A673 (cell line): ENCODE results near the gene RACGAP1. TPM values are rescaled to one million over a fixed set of nuclear protein-coding genes. Genes with fewer than 3 reads are reported as not detected.

Experiments used
- BruUV-seq: library from RNA; stranded (reverse); fragments of 400-500 nt; replicated peaks from 2 replicates; lab custom pipeline; 2021; lab: Mats Ljungman, UMichigan
- CTCF ChIA-PET: fragments of 300-600 bp; sonication (Branson Sonifier 250); formaldehyde crosslinking; loops from one replicate; lab custom pipeline; 2022; ENCODE audit warnings: antibody characterized with exemption; lab: Charles Lee
- POLR2A ChIA-PET: fragments of 300-600 bp; sonication (Branson Sonifier 250); formaldehyde crosslinking; loops from one replicate; lab custom pipeline; 2022; ENCODE audit warnings: antibody characterized with exemption; ENCODE audit not compliant: low non-redundant PET; lab: Charles Lee
- DNase-seq: peaks from one replicate; pipeline ENCODE4 v3.0.0-alpha.2; 2015; ENCODE audit warnings: low spot score
- H3K27ac ChIP-seq: fragments of 200-600 bp; sonication (generic); 2 replicates; pipeline ENCODE4 v1.5.1; 2016; ENCODE audit warnings: mixed run types, low read depth, mild to moderate bottlenecking, mixed read lengths, antibody characterized with exemption, low read length; ENCODE audit not compliant: poor library complexity, severe bottlenecking
- H3K27me3 ChIP-seq: fragments of 200-600 bp; sonication (generic); replicated peaks from 2 replicates; pipeline ENCODE4 v1.6.1; 2017; ENCODE audit warnings: mixed run types, low read depth, mild to moderate bottlenecking, mixed read lengths, antibody characterized with exemption, low read length; ENCODE audit not compliant: insufficient read depth, poor library complexity
- H3K36me3 ChIP-seq: fragments of 200-600 bp; sonication (generic); 2 replicates; pipeline ENCODE4 v1.6.1; 2016; ENCODE audit warnings: mixed run types, mild to moderate bottlenecking, mixed read lengths, antibody characterized with exemption, low read length; ENCODE audit not compliant: insufficient read depth, poor library complexity, severe bottlenecking
- H3K4me1 ChIP-seq: fragments of 200-600 bp; sonication (generic); 2 replicates; pipeline ENCODE4 v1.6.1; 2017; ENCODE audit warnings: mixed run types, mild to moderate bottlenecking, mixed read lengths, antibody characterized with exemption, low read length; ENCODE audit not compliant: insufficient read depth, poor library complexity, severe bottlenecking
- H3K4me3 ChIP-seq: fragments of 200-600 bp; sonication (generic); 2 replicates; pipeline ENCODE4 v1.5.1; 2016; ENCODE audit warnings: low read depth, mixed run types, mild to moderate bottlenecking, mixed read lengths, low read length; ENCODE audit not compliant: poor library complexity, severe bottlenecking
- H3K9me3 ChIP-seq: fragments of 200-600 bp; sonication (generic); 2 replicates; pipeline ENCODE4 v1.6.1; 2016; ENCODE audit warnings: mixed run types, low read depth, mild to moderate bottlenecking, mixed read lengths, antibody characterized with exemption, low read length; ENCODE audit not compliant: poor library complexity, severe bottlenecking
- CTCF ChIP-seq: fragments of 300-800, 200-600 bp; sonication (generic); conservative IDR thresholded peaks from 2 replicates; pipeline ENCODE4 v1.5.1; 2017; ENCODE audit warnings: low read depth, mild to moderate bottlenecking, antibody characterized with exemption, low read length, moderate library complexity, mixed read lengths
- EZH2 ChIP-seq: fragments of 200-600 bp; sonication (generic); IDR thresholded peaks from 2 replicates; pipeline ENCODE4 v1.6.1; 2017; ENCODE audit warnings: borderline replicate concordance, low read depth, mild to moderate bottlenecking, mixed read lengths, antibody characterized with exemption, low read length; ENCODE audit not compliant: poor library complexity, severe bottlenecking
- intact Hi-C: fragments of 100-400 bp; cut with micrococcal nuclease; formaldehyde crosslinking; loops from one replicate; pipeline ENCODE4 v1.10.0; 2022; ENCODE audit not compliant: unreplicated experiment
- total RNA-seq: library from RNA; stranded (reverse); gene quantifications from 2 replicates; pipeline ENCODE4 v1.2.3, GENCODE V29; 2021

Gene RACGAP1
- total RNA-seq, 1 experiment from 2014 or later: 173 TPM

GRCh38 chr12:49964849-49965624 is 60.3 kb downstream of the RACGAP1 start:
- DNase-seq: no peak
- ChIA-PET POLR2A (no interaction called here), CTCF (interaction anchor here (4.6 kb wide), 1 partner anchor 105 kb away, joined by 53 read pairs; no protein-coding TSS in a partner anchor)
- H3K36me3 ChIP-seq: no peaks in the 10 kb centered on the region
- TF ChIP-seq EZH2: no peak
- TF ChIP-seq CTCF: no peak
- no peak overlapping the region for H3K4me3 ChIP-seq
- BruUV-seq: no TSS peak
- intact Hi-C loops: loop anchor here (5.0 kb wide), 1 partner anchor 188 kb away; no protein-coding TSS in a partner anchor
- H3K27ac ChIP-seq: no peak overlapping the region
- H3K27me3 ChIP-seq: peaks cover 20% of the 10 kb centered on the region
- no peaks in the 10 kb centered on the region for H3K9me3 ChIP-seq
- H3K4me1 ChIP-seq: no peaks in the 10 kb centered on the region

GRCh38 chr12:49963976-49964815 is 61.1 kb downstream of the RACGAP1 start:
- no peak for DNase-seq
- Histone ChIP-seq H3K27me3 (peaks cover 28% of the 10 kb centered on the region), H3K4me1 (no peaks in the 10 kb centered on the region), H3K9me3 (no peaks in the 10 kb centered on the region), H3K4me3 (no peak overlapping the region), H3K27ac (no peak overlapping the region), H3K36me3 (no peaks in the 10 kb centered on the region)
- CTCF ChIA-PET: no interaction called here
- intact Hi-C loops: no loop called here
- POLR2A ChIA-PET: no interaction called here
- no peak for TF ChIP-seq CTCF
- no peak for TF ChIP-seq EZH2
- BruUV-seq: no TSS peak

- BruUV-seq: no TSS peak
- DNase-seq: peak; percentile 57
- H3K27ac ChIP-seq: no peak overlapping the region
- no peaks in the 10 kb centered on the region for H3K9me3 ChIP-seq
- ChIA-PET CTCF (interaction anchor here (0.7 kb wide), 1 partner anchor 57 kb away, joined by 9 read pairs; no protein-coding TSS in a partner anchor), POLR2A (no interaction called here)
- H3K4me1 ChIP-seq: no peaks in the 10 kb centered on the region
- intact Hi-C loops: no loop called here
- no peaks in the 10 kb centered on the region for H3K36me3 ChIP-seq
- peaks cover 39% of the 10 kb centered on the region for H3K27me3 ChIP-seq
- no peak overlapping the region for H3K4me3 ChIP-seq
- no peak for TF ChIP-seq CTCF
- no peak for TF ChIP-seq EZH2
These were observed 62.2 kb downstream of the RACGAP1 start for GRCh38 chr12:49962861-49963765.
